Bone marrow (tissue), 2 donors: ENCODE data around the gene MREG.
A peak's percentile ranks its signal among the peaks of the same experiment; 100 is the strongest.

ENCODE experiments used
- DNase-seq, 2 donors: peaks; one replicate each; lab custom pipeline; 2025; lab: John Stamatoyannopoulos, UW

Gene MREG

DNA sequence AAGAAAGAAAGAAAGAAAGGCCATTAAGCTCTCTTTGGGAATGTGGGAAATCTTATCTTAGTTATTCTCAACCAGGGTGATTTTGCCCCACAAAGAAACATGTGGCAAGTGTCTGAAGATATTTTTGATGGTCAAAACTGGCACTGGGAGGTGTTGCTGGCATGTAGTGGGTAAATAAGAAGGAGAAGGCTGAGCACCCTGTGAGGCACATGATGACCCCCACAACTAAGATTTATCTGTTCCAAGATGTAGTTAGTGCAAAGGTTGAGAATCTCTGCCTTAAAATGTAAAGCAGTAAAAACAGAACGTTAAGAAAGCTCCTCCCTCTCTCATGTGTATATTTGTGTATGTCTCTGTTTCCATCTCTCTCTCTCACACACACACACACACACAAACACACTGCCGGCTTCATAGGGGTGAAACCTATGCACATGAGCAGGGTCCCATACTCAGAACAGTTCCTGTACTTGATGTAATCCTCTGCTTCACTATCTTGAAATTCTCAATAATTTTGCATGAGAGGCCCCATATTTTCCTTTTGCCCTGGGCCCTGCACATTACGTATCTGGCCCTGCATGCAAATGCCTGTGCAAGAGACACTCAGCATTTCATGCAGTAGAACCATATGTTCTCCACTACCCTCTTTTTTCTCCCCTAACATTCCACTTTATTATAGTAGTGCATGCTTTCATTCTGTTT lies 94.3 kb downstream of the MREG start:
- DNase-seq: no peak

DNA sequence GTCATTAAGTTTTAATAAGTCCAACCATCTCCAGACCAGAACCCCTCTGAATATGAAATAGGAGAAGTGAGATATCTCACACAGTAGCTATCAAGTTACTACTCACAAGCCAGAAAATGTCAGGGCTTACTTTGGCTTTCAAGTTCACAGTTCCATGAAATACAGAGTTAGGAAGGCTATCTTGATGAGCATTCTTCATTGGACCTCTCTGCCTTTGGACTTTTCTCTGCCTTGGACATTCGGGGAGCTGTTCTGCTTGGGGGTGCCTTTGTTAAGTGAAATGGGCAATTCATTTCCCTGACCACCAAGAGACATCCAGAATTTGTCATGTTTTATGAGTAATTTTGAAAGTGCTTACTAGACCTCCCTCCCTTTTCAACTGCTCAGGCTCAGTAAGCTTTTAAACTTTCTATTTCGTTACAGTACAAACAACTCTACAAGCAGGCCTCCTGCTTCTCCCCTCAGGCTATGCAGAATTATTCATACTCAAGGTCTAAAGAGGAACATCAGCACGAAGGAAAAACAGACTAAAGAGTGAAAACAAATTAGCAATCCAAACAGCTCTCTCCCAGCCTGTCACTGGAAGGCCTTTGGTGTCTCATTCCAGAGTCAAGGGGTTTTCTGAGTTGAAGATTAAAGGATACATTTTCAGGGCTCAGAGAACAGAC lies 95.3 kb downstream of the MREG start:
- DNase-seq: no peak

DNA sequence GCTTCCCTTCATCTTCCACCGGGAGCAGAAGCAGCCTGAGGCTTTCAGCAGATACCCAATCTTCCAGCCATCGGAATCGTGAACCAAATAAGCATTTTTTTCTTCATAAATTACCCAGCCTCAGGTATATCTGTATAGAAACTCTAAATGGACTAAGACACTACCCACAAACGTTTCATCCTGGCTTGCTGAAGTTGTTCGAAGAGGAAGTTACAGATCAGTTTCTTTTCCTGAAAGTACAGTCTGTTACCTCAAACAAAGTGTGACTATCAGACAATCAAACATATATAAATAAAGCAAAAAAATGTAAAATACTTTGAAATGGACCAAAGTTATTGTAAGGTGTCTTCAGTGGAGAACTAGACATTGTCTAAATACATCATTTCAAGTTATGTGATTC lies 97.9 kb downstream of the MREG start:
- DNase-seq: no peak

DNA sequence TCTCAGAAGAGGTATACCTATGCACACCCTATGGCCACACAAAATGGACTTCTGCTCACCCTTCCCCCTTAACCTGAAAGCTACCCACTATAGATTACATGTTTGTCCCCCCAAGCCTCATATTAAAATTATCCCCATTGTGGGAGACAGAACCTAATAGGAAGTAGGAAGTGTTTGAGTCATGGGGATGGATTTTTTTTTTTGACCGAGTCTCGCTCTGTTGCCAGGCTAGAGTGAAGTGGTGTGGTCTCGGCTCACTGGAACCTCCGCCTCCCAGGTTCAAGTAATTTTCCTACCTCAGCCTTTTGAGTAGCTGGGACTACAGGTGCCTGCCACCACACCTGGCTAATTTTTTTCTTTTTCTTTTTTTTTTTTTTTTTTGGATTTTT lies 98.6 kb downstream of the MREG start:
- no peak for DNase-seq

DNA sequence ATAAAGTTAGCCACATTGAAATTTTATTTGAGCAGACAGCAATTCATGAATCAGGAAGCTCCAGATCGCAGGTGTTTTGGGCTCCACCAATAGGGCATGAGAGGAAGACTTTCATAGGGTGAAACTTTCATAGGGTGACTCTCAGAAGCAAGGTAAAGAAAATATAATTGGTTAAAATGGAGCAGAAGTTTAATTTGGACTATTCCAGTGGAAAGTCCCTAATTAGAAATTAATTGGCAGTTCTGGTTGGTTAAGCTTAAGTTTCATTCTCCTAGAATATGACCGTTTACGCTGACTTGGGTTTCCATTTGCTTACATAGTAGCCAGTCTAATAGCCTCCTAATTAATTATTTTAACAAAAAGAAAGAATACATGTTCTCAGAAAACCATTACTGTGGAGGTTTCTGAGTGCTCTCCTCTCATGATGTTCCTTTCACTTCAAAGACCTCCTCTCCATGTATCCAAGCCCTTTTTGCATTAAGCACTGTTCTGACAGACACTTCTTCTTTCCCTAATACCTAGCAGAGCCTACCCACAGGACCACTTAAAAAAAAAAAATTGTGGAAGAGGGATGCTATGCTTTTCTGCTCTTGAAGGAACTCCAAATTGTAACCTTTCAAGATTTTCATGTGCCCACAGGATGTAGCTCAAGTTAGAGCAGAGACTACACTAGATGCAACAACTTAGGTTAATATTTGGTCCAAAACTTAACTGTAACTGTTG lies 99.1 kb downstream of the MREG start:
- DNase-seq: no peak

DNA sequence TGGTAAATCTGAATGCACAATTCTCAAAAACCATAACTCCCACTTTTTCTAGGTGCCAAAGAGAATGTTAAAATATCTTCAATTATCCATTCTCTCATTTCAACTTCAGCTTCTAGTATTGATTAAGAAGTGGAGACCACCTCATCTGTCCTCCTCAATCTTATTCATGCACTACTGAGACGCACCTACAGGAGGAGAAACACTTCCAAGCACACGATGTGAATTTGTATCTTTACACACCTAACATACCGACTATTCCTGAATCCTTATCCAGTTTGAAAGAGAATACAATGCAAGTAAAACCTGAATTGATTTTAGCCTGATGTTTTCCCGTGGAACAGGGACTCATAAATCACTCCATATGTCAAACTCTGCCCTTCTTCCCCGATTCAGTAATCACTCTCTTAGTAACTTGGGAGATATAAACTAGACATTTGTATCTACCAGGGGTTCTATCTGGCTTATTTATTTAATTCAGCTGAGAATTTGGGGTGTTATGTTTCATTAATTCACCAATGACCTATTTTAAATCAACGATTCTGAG lies 101.0 kb downstream of the MREG start:
- DNase-seq: no peak

DNA sequence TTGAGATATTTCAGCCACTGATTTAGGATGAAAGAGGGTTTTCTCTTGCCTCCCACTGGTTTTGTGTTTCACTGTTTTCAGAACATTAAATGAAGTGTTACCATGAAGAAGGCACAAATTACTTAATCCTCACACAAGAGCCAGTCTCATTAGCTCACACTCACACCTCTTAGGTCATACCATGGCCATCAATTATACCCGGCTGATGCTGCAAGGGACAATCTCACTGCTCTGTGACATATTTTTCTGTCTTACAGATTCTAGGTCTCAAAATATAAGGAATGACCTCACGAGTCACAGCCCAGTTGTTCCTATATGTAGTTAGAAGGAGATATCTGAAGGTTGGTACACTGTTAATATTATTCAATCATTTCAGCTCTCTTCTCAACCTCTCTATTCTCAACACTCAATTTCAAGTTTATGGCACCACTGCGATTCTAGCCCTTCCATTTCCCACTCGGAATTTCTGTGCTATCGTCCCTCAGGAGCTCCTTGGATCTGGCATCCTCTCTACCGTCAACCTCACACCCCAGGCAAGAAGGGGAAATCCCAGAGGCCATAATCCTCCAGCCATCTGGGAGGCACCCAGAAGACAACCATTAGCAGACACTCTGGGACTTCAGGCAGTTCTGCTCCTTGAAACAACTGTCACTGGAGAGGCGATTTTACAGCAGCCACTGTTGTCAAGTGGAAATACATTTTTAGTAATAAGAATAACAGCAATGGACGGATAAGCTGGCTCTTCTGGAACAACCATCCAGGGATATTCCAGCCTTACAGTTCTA lies 101.9 kb downstream of the MREG start:
- DNase-seq: no peak

DNA sequence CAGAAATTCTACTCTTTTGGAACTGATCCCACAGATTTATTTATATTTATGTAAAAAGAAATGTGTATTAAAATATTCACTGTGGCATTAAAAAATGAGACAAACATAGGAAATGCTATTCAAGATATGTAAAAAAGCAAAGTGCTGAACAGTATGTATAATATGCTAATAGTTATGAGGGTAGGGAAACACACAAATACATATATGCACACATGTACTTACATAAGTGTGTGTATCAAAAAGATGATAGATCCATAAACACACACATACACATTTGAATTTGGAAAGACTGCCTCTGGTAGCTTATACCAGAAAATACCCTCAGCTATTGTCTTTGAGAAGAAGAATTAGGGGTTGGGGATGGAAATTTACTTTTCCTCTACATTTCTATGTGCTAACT lies 103.2 kb downstream of the MREG start:
- no peak for DNase-seq

DNA sequence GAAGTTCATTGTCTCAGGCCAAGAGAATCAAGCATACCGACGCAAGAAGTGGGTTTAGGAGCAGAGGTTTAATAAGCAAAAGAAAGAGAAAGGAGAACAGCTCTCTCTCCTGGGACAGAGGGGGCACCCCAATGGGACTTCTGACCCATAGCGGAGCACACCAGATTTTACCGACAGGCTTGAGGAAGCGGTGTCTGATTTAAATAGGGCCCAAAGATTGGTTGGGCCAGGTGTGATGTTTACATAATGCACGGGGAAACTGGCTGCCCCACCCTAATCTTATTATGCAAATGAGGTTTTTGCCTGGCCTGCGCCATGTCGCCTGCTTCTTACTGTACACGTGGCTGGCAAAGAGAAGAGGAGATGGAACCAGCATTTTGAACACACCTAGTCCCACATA lies 106.2 kb downstream of the MREG start:
- no peak for DNase-seq

DNA sequence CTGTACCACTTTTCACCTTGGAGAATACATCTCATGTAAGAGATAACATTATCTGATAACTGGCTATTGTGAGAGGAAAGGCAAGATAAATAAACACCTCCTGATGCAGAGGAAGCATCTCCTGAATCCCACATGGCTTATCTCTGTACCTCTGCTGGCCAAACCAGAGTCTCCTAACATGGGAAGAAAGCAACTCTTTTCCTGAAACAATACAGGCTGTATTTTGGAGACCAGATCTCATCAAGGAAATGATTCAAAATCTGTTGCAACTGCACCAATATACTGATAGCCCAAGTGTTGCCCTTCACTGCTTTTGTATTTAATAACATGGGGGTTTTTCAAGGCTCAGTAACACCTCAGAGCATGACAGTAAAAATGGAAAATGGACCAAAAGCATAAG lies 106.9 kb downstream of the MREG start:
- no peak for DNase-seq

DNA sequence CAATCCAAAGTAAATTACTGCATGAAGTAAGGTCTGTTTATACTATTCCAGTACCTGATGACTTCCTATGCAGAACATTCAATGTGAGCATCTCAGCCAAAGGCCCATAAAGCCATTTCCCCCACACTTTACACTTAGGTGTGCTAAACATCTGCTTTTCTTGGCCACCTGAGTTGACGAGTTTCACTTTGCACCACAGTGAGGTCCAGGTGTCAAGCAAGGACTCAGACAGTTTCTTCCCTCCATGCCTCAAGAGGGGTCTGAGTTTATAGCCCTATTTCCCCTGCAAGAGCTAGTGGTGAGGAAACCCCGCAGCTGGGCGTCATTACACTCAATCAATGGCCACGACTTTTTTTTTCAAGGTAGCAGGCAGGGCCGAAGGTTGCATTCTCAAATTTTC lies 107.7 kb downstream of the MREG start:
- DNase-seq: no peak

DNA sequence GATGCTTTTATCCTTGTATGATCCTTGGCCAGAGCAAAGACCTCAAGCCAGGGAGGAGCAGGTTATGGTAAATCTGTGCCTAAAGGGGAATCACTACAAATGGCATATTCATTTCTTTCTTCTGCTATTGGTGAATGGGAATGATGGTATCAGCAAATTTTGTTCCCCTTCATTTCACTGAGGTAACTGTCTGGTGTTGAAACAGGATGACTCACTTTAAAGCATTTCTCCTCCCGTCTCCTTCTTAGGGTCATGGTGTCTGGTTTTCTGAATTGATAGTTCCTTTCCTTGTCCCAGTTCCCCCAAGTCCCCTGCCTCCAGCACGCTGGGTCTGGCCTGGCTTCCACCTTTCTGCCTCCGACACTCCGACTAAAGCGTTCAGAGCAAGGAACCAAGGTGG lies 109.2 kb downstream of the MREG start:
- DNase-seq: peak in 1 of 2 donors; percentile 33

DNA sequence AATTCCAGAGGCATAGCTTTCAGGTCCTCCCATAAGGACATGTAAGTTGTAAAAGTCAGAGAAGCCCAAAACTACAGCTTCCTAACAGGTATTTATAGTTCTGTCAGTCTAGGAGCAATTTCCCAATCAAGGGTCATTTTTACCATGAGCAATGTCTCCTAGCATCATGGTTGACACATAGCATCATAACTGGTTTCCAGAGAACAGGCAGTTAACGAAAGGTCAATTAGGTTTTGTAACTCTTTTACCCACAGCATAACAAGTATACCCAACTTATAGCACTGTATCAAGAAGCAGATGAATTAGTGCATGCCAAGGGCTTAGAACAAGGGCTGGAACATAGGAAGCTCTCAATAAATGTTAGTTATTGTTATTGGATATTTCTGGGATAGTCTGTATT lies 110.1 kb downstream of the MREG start:
- no peak for DNase-seq

DNA sequence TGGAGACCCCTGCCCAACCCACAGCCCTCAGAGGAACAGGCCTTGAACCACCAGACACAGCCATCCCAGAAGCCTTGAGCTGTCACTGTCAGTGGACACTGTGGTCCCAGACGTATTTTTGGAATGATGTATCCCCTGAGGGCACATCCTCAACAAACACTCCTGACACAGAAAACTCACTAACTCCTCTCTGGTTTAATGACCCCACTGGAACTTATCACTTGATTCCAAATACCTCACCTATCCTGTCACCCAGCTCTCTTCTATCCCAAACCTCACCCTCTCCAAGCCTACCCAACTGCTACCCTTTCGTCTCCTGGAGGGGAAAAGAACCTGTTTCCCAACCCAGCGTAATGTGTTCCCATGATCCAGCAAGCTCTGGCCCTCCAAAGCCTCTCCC lies 111.6 kb downstream of the MREG start:
- no peak for DNase-seq

DNA sequence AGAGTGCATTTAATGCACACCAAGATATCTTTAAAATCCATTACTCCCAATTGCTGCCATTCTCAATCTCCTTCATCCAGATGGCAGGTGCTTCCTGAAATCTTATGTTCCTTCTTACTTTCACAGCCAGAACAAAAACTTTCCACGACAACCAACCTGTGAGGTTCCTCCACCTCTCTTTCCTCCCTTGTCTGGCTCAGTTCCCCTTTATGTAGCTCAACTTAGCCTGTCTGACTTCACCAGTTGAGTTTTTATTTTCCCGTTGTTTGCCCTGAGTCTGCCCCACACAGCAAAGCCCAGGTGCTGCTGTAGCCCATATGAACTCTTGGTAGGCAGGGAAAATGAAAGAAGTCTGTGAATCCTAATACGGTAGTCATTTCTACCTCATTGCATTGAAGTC lies 112.5 kb downstream of the MREG start:
- DNase-seq: no peak

DNA sequence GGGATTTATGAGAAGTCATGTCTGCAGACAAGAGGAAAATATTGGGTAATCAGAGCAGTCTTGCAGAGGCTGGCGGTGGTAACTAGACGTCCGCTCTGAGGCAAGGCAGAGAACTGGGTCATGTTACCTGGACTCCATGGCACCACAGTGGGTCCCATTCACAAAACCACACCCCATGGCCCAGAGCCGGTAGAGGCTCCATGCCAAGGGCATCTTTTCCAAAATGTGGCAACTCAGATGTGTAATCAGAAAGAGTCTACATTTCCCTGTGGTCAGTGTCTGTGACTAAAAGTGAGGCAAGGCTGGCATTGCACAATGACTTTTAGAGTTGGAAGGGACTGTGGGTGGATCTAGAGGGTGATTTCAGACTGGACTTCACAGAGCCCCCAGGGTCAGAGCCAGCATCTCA lies 113.1 kb downstream of the MREG start:
- DNase-seq: peak in 1 of 2 donors; percentile 67

DNA sequence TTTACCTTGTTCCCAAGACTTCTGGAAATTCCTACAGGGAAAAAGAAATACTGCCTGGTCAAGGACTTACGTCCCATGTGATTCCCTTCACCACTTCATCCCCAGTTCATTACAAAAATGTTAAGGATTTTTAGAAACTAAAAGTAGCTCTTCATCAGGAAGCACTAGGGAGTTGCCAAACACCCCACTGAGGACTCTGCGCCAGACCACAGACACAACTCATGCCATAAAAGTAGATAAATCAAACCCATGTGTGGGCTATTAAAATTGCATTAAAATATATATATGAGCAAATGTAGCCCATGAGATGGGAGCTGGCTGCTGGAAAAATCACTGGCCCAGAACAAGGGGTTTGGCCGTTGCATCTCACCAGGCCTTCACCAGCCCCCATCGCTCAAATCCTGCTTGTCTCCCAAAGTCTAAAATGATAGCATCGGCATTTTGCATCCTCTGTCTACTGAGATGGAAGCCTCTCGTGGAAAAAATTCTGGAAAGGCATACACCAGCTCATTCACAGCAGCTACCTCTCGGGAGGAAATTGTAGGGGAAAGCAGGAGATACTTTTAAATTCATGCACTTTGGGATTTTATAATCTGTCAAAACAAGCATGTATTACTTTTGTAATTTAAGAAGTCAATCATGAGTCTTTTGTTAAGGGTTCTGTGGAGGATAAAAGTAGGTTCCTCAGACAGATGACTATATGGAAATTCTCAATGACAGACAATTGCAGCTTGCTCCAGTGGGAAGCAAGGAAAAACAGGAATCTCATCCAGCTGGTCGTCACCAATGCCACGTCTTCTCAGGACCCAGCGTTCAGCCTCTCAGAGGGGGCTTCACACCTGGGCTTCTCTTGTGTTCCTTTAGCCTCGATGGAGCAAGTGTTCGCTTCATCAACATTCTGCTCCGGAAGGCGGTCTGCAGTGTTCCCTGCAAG lies 113.9 kb downstream of the MREG start:
- no peak for DNase-seq

DNA sequence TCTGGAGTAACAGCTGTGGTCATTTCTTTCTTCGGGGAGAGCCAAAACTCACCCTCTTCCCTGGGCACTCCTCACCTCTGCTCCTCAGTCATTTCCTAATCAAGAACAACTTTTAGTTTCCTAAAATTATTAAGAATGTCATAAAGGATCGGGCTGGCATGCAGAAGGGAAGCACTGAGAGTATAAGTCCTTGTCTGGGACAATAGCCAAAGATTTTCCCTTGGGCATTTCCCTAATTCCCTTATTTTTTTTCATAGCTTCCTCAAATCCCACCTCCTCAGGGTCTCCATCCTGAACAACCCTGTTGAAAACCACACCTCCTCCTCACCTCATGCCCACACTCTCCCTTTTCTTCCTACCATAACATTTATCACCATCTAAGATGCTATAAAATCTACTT lies 115.0 kb downstream of the MREG start:
- DNase-seq: no peak

DNA sequence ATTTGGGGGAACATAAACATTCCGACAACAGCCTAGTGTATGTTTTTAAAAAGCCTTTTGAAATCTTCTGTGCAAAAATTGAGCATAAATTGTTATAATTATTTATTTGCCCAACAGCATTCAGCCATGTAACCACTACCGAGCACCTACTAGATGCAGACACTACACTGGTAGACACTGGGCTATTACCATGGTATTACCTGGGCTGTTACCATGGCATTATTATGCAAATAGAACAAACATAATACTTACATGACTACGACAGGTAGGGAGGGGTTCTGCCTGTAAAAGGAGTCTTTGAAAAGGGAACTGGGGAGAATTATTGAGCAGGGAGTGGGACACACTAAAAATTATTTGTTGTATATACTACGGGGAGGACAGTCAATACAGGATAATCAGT lies 116.4 kb downstream of the MREG start:
- DNase-seq: no peak

DNA sequence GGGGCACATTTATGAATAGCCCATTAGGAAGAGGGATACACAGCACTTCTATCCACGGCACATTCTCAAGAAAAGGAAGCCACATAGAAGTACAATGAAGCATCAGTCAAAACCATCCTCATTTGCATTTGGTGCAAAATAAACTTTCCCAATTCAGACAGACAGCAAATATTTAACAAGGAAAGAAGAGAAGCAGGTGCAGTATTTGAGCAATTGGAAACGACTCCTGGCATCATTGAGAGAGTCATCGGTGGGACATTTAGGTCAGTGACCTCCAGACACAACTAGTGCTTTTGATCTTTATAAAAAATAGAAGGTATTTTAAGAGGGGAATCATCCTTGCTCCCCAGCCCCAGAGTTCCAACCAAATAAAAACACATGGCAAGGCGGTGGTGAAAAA lies 118.0 kb downstream of the MREG start:
- DNase-seq: no peak
